IPS-20b (cell line): ENCODE data around the gene KLHL29.

Source experiments
- H3K27ac ChIP-seq: one replicate; pipeline ENCODE4 v1.5.1; 2013; ENCODE audit warnings: low read length
- H3K27me3 ChIP-seq: 2 replicates; pipeline ENCODE4 v1.6.1; 2013; ENCODE audit warnings: mild to moderate bottlenecking, low read length, inconsistent platforms; ENCODE audit not compliant: insufficient read depth
- H3K36me3 ChIP-seq: 2 replicates; pipeline ENCODE4 v1.6.1; 2013; ENCODE audit warnings: low read depth, mild to moderate bottlenecking, inconsistent platforms, low read length, moderate library complexity; ENCODE audit not compliant: insufficient read depth
- H3K4me1 ChIP-seq: 2 replicates; pipeline ENCODE4 v1.6.1; 2013; ENCODE audit warnings: mild to moderate bottlenecking, control low read depth, inconsistent platforms, low read length, moderate library complexity; ENCODE audit not compliant: insufficient read depth
- H3K4me3 ChIP-seq: 2 replicates; pipeline ENCODE4 v1.5.1; 2013; ENCODE audit warnings: mild to moderate bottlenecking, low read length, inconsistent platforms
- H3K9ac ChIP-seq: 2 replicates; pipeline ENCODE4 v1.6.1; 2013; ENCODE audit warnings: low read depth, mild to moderate bottlenecking, inconsistent platforms, low read length, moderate library complexity
- H3K9me3 ChIP-seq: 2 replicates; pipeline ENCODE4 v1.6.1; 2013; ENCODE audit warnings: mild to moderate bottlenecking, low read depth, low read length, inconsistent platforms; ENCODE audit not compliant: insufficient read depth

Gene KLHL29

GRCh38 chr2:23601301-23601965 lies 216.5 kb downstream of the KLHL29 start:
- Histone ChIP-seq H3K9me3 (peaks cover under 1% of the 10 kb centered on the region; the same call in 1 of the 2 replicates), H3K36me3 (no peaks in the 10 kb centered on the region), H3K4me3 (no peak overlapping the region), H3K4me1 (no peaks in the 10 kb centered on the region; the same call in 1 of the 2 replicates), H3K27ac (no peak overlapping the region), H3K9ac (no peak overlapping the region), H3K27me3 (no peaks in the 10 kb centered on the region)

GRCh38 chr2:23602116-23602515 lies 217.1 kb downstream of the KLHL29 start:
- H3K4me1 ChIP-seq: no peaks in the 10 kb centered on the region; the same call in 1 of the 2 replicates
- no peaks in the 10 kb centered on the region for H3K36me3 ChIP-seq
- H3K9me3 ChIP-seq: peaks cover 4% of the 10 kb centered on the region; the same call in 1 of the 2 replicates
- no peaks in the 10 kb centered on the region for H3K27me3 ChIP-seq
- no peak overlapping the region for H3K4me3 ChIP-seq
- H3K9ac ChIP-seq: no peak overlapping the region
- no peak overlapping the region for H3K27ac ChIP-seq

- Histone ChIP-seq H3K36me3 (no peaks in the 10 kb centered on the region), H3K27me3 (no peaks in the 10 kb centered on the region), H3K9ac (no peak overlapping the region), H3K9me3 (peaks cover 4% of the 10 kb centered on the region; the same call in 1 of the 2 replicates), H3K27ac (no peak overlapping the region), H3K4me1 (peaks cover under 1% of the 10 kb centered on the region; the same call in 1 of the 2 replicates), H3K4me3 (no peak overlapping the region)
Measured at GRCh38 chr2:23603156-23603555, 218.2 kb downstream of the KLHL29 start.

GRCh38 chr2:23603581-23603980 lies 218.6 kb downstream of the KLHL29 start:
- Histone ChIP-seq H3K9ac (no peak overlapping the region), H3K9me3 (peaks cover 4% of the 10 kb centered on the region; the same call in 1 of the 2 replicates), H3K27ac (no peak overlapping the region), H3K27me3 (no peaks in the 10 kb centered on the region), H3K4me1 (peaks cover 5% of the 10 kb centered on the region; the same call in 1 of the 2 replicates), H3K4me3 (no peak overlapping the region), H3K36me3 (no peaks in the 10 kb centered on the region)

GRCh38 chr2:23604731-23605130 lies 219.8 kb downstream of the KLHL29 start:
- Histone ChIP-seq H3K9me3 (peaks cover 4% of the 10 kb centered on the region; the same call in 1 of the 2 replicates), H3K27ac (no peak overlapping the region), H3K4me1 (peaks cover 10% of the 10 kb centered on the region; the same call in 1 of the 2 replicates), H3K4me3 (no peak overlapping the region), H3K27me3 (no peaks in the 10 kb centered on the region), H3K9ac (no peak overlapping the region), H3K36me3 (no peaks in the 10 kb centered on the region)

GRCh38 chr2:23605236-23605635 lies 220.3 kb downstream of the KLHL29 start:
- H3K9me3 ChIP-seq: peaks cover 4% of the 10 kb centered on the region; the same call in 1 of the 2 replicates
- no peak overlapping the region for H3K27ac ChIP-seq
- H3K4me1 ChIP-seq: peaks cover 10% of the 10 kb centered on the region; the same call in 1 of the 2 replicates
- H3K27me3 ChIP-seq: no peaks in the 10 kb centered on the region
- H3K36me3 ChIP-seq: no peaks in the 10 kb centered on the region
- H3K9ac ChIP-seq: no peak overlapping the region
- H3K4me3 ChIP-seq: no peak overlapping the region

GRCh38 chr2:23606196-23606595 lies 221.2 kb downstream of the KLHL29 start:
- Histone ChIP-seq H3K27me3 (no peaks in the 10 kb centered on the region), H3K4me1 (peaks cover 10% of the 10 kb centered on the region; the same call in 1 of the 2 replicates)

GRCh38 chr2:23606968-23607367 lies 222.0 kb downstream of the KLHL29 start:
- H3K36me3 ChIP-seq: no peaks in the 10 kb centered on the region
- no peak overlapping the region for H3K4me3 ChIP-seq
- H3K4me1 ChIP-seq: peaks cover 10% of the 10 kb centered on the region; the same call in 1 of the 2 replicates
- H3K27ac ChIP-seq: no peak overlapping the region
- no peaks in the 10 kb centered on the region for H3K27me3 ChIP-seq
- no peak overlapping the region for H3K9ac ChIP-seq
- H3K9me3 ChIP-seq: peaks cover 10% of the 10 kb centered on the region

More at GRCh38 chr2:23606196-23606595, 221.2 kb downstream of the KLHL29 start:
- H3K9ac ChIP-seq: no peak overlapping the region
- H3K36me3 ChIP-seq: no peaks in the 10 kb centered on the region
- H3K9me3 ChIP-seq: peaks cover 4% of the 10 kb centered on the region; the same call in 1 of the 2 replicates
- H3K27ac ChIP-seq: no peak overlapping the region
- H3K4me3 ChIP-seq: no peak overlapping the region

- Histone ChIP-seq H3K36me3 (no peaks in the 10 kb centered on the region), H3K27ac (no peak overlapping the region), H3K4me3 (peak overlapping the region; percentile 38; the same call in 1 of the 2 replicates), H3K4me1 (peaks cover 10% of the 10 kb centered on the region; the same call in 1 of the 2 replicates), H3K9me3 (peaks cover 11% of the 10 kb centered on the region), H3K9ac (0 out of 2 replicates have a peak overlapping the region, but pooled peaks have one; percentile 25), H3K27me3 (no peaks in the 10 kb centered on the region)
Measured at GRCh38 chr2:23607925-23608324, 222.9 kb downstream of the KLHL29 start.

GRCh38 chr2:23609254-23609653 lies 224.3 kb downstream of the KLHL29 start:
- H3K9ac ChIP-seq: no peak overlapping the region
- no peaks in the 10 kb centered on the region for H3K36me3 ChIP-seq
- H3K4me3 ChIP-seq: no peak overlapping the region
- H3K9me3 ChIP-seq: peaks cover 11% of the 10 kb centered on the region
- H3K27ac ChIP-seq: no peak overlapping the region
- H3K27me3 ChIP-seq: no peaks in the 10 kb centered on the region
- peaks cover 10% of the 10 kb centered on the region; the same call in 1 of the 2 replicates for H3K4me1 ChIP-seq

- H3K36me3 ChIP-seq: no peaks in the 10 kb centered on the region
- no peak overlapping the region for H3K4me3 ChIP-seq
- H3K4me1 ChIP-seq: peaks cover 10% of the 10 kb centered on the region; the same call in 1 of the 2 replicates
- H3K27me3 ChIP-seq: no peaks in the 10 kb centered on the region
- H3K9ac ChIP-seq: no peak overlapping the region
- H3K27ac ChIP-seq: no peak overlapping the region
- peaks cover 6% of the 10 kb centered on the region for H3K9me3 ChIP-seq
Measured at GRCh38 chr2:23611839-23612238, 226.9 kb downstream of the KLHL29 start.

GRCh38 chr2:23614701-23615100 lies 229.7 kb downstream of the KLHL29 start:
- Histone ChIP-seq H3K4me3 (no peak overlapping the region), H3K9me3 (peaks cover 6% of the 10 kb centered on the region), H3K36me3 (no peaks in the 10 kb centered on the region), H3K9ac (no peak overlapping the region), H3K27me3 (no peaks in the 10 kb centered on the region), H3K4me1 (no peaks in the 10 kb centered on the region; the same call in 1 of the 2 replicates), H3K27ac (no peak overlapping the region)
